Trophoblast cell (in vitro differentiated cells and primary cell): ENCODE measurements around the gene C16orf92.

ENCODE experiments used
- DNase-seq, 2 donors: peaks; one replicate each; pipeline ENCODE4 v3.0.0-alpha.2; 2016
- H2AFZ ChIP-seq: 2 replicates; pipeline ENCODE4 v1.6.1; 2013; ENCODE audit warnings: low read length, moderate library complexity, mild to moderate bottlenecking; ENCODE audit not compliant: insufficient read depth, poor library complexity
- H2AK5ac ChIP-seq: 2 replicates; pipeline ENCODE4 v1.6.1; 2013; ENCODE audit warnings: mild to moderate bottlenecking, low read length
- H2BK120ac ChIP-seq: 2 replicates; pipeline ENCODE4 v1.6.1; 2013; ENCODE audit warnings: low read length, mild to moderate bottlenecking, moderate library complexity; ENCODE audit not compliant: insufficient read depth, poor library complexity
- H2BK12ac ChIP-seq: 2 replicates; pipeline ENCODE4 v1.6.1; 2013; ENCODE audit warnings: mild to moderate bottlenecking, low read length, moderate library complexity
- H2BK5ac ChIP-seq: 2 replicates; pipeline ENCODE4 v1.6.1; 2013; ENCODE audit warnings: low read length, low read depth, moderate library complexity, mild to moderate bottlenecking; ENCODE audit not compliant: poor library complexity
- H3K14ac ChIP-seq: 2 replicates; pipeline ENCODE4 v1.6.1; 2013; ENCODE audit warnings: mild to moderate bottlenecking, low read length
- H3K18ac ChIP-seq: 2 replicates; pipeline ENCODE4 v1.6.1; 2013; ENCODE audit warnings: mild to moderate bottlenecking, low read length
- H3K23ac ChIP-seq: 2 replicates; pipeline ENCODE4 v1.6.1; 2013; ENCODE audit warnings: low read length
- H3K27ac ChIP-seq: 2 replicates; pipeline ENCODE4 v1.5.1; 2013; ENCODE audit warnings: low read depth, mild to moderate bottlenecking, inconsistent platforms, low read length, moderate library complexity
- H3K27me3 ChIP-seq: 2 replicates; pipeline ENCODE4 v1.6.1; 2013; ENCODE audit warnings: inconsistent platforms, mild to moderate bottlenecking, low read length, moderate library complexity; ENCODE audit not compliant: insufficient read depth
- H3K36me3 ChIP-seq, 2 experiments: 1 replicate in 1 of 2; 2 replicates in 1 of 2; pipeline ENCODE4 v1.6.1; 2013; ENCODE audit warnings: low read length in 2 of 2, mild to moderate bottlenecking in 2 of 2, moderate library complexity in 1 of 2; ENCODE audit not compliant: insufficient read depth in 2 of 2, control insufficient read depth in 1 of 2
- H3K4ac ChIP-seq: 2 replicates; pipeline ENCODE4 v1.6.1; 2013; ENCODE audit warnings: low read depth, mild to moderate bottlenecking, low read length, moderate library complexity
- H3K4me1 ChIP-seq, 2 experiments: 1 replicate in 1 of 2; 2 replicates in 1 of 2; pipeline ENCODE4 v1.6.1; 2013; ENCODE audit warnings: low read length in 2 of 2, mild to moderate bottlenecking in 2 of 2, moderate library complexity in 1 of 2; ENCODE audit not compliant: insufficient read depth in 2 of 2, control insufficient read depth in 1 of 2
- H3K4me2 ChIP-seq: 2 replicates; pipeline ENCODE4 v1.6.1; 2013; ENCODE audit warnings: inconsistent platforms, mild to moderate bottlenecking, low read length, moderate library complexity
- H3K4me3 ChIP-seq: 2 replicates; pipeline ENCODE4 v1.5.1; 2013; ENCODE audit warnings: mild to moderate bottlenecking, low read depth, low read length, inconsistent platforms
- H3K79me1 ChIP-seq: one replicate; pipeline ENCODE4 v1.6.1; 2013; ENCODE audit warnings: low read length
- H3K79me2 ChIP-seq: 2 replicates; pipeline ENCODE4 v1.6.1; 2013; ENCODE audit warnings: low read length, mild to moderate bottlenecking; ENCODE audit not compliant: control insufficient read depth, insufficient read depth, poor library complexity
- H3K9ac ChIP-seq: 2 replicates; pipeline ENCODE4 v1.6.1; 2013; ENCODE audit warnings: mild to moderate bottlenecking, low read length
- H3K9me3 ChIP-seq: 2 replicates; pipeline ENCODE4 v1.6.1; 2013; ENCODE audit warnings: low read depth, mild to moderate bottlenecking, control low read depth, inconsistent platforms, low read length; ENCODE audit not compliant: insufficient read depth
- H4K12ac ChIP-seq: 2 replicates; pipeline ENCODE4 v1.6.1; 2013; ENCODE audit warnings: low read depth, mild to moderate bottlenecking, low read length, moderate library complexity
- H4K8ac ChIP-seq: 2 replicates; pipeline ENCODE4 v1.6.1; 2013; ENCODE audit warnings: low read depth, mild to moderate bottlenecking, low read length, moderate library complexity
- H4K91ac ChIP-seq: one replicate; pipeline ENCODE4 v1.6.1; 2013; ENCODE audit warnings: low read depth, mild to moderate bottlenecking, low read length, moderate library complexity
- WGBS: extraction: QIAGEN DNeasy Blood & Tissue Kit; methylation state at CpG from one replicate; pipeline ENCODE4 v1.1.7; 2013; ENCODE audit warnings: missing lambda C conversion rate; ENCODE audit not compliant: insufficient read length, insufficient coverage; ENCODE audit errors: extremely low coverage; 5-methylcytosine and 5-hydroxymethylcytosine counted together

C16orf92 gene

GRCh38 chr16:30023586-30023985, 588 bp downstream of the C16orf92 start:
- DNase-seq: no peak
- Histone ChIP-seq H3K79me2 (no peaks in the 10 kb centered on the region), H3K4me1 (peaks cover 0 to 4% of the 10 kb centered on the region in 2 experiments), H4K12ac (no peak overlapping the region), H3K4ac (no peak overlapping the region), H3K9me3 (no peaks in the 10 kb centered on the region), H2AFZ (no peak overlapping the region), H2BK5ac (no peak overlapping the region), H3K23ac (no peak overlapping the region), H3K14ac (no peak overlapping the region), H3K18ac (no peak overlapping the region), H3K27me3 (no peaks in the 10 kb centered on the region), H4K91ac (no peak overlapping the region), H3K4me2 (no peak overlapping the region), H3K4me3 (no peak overlapping the region), H2AK5ac (no peak overlapping the region), H3K27ac (no peak overlapping the region), H3K36me3 (no peaks in the 10 kb centered on the region), H2BK12ac (no peak overlapping the region), H3K79me1 (no peaks in the 10 kb centered on the region), H4K8ac (no peak overlapping the region), H2BK120ac (no peak overlapping the region), H3K9ac (no peak overlapping the region)
- no CpG with 5 or more reads among the region's 11 CpGs for WGBS

- no peaks in the 10 kb centered on the region for H3K79me1 ChIP-seq
- no peak overlapping the region for H2BK12ac ChIP-seq
- H3K79me2 ChIP-seq: no peaks in the 10 kb centered on the region
- no peak overlapping the region for H3K27ac ChIP-seq
- H2BK5ac ChIP-seq: no peak overlapping the region
- no peak overlapping the region for H3K4ac ChIP-seq
- H2AFZ ChIP-seq: no peak overlapping the region
- no peak overlapping the region for H4K91ac ChIP-seq
- H3K27me3 ChIP-seq: peaks cover 6% of the 10 kb centered on the region
- H3K4me1 ChIP-seq: peaks cover 0 to 4% of the 10 kb centered on the region in 2 experiments
- H2AK5ac ChIP-seq: no peak overlapping the region
- no CpG with 5 or more reads among the region's 16 CpGs for WGBS
- H4K8ac ChIP-seq: no peak overlapping the region
- DNase-seq: no peak
- no peaks in the 10 kb centered on the region for H3K9me3 ChIP-seq
- no peak overlapping the region for H2BK120ac ChIP-seq
- H3K23ac ChIP-seq: no peak overlapping the region
- no peak overlapping the region for H3K9ac ChIP-seq
- H4K12ac ChIP-seq: no peak overlapping the region
- no peak overlapping the region for H3K4me2 ChIP-seq
- no peak overlapping the region for H3K4me3 ChIP-seq
- H3K18ac ChIP-seq: no peak overlapping the region
- H3K36me3 ChIP-seq: no peaks in the 10 kb centered on the region
- no peak overlapping the region for H3K14ac ChIP-seq
These were observed 1.5 kb downstream of the C16orf92 start for GRCh38 chr16:30024451-30024850.

- Histone ChIP-seq H3K14ac (no peak overlapping the region), H3K27ac (no peak overlapping the region), H3K4ac (no peak overlapping the region), H3K18ac (no peak overlapping the region), H3K4me3 (no peak overlapping the region), H2BK120ac (no peak overlapping the region), H4K91ac (no peak overlapping the region), H3K23ac (no peak overlapping the region), H2AFZ (no peak overlapping the region), H3K4me2 (no peak overlapping the region), H3K36me3 (no peaks in the 10 kb centered on the region), H3K4me1 (peaks cover 0 to 4% of the 10 kb centered on the region in 2 experiments), H2BK12ac (no peak overlapping the region), H3K9ac (no peak overlapping the region), H3K79me2 (no peaks in the 10 kb centered on the region), H2AK5ac (no peak overlapping the region), H3K27me3 (peaks cover 10% of the 10 kb centered on the region), H2BK5ac (no peak overlapping the region), H3K9me3 (peaks cover 2% of the 10 kb centered on the region), H4K8ac (no peak overlapping the region), H4K12ac (no peak overlapping the region), H3K79me1 (no peaks in the 10 kb centered on the region)
- no CpG with 5 or more reads among the region's 20 CpGs for WGBS
- DNase-seq: no peak
These were observed 2.2 kb downstream of the C16orf92 start for GRCh38 chr16:30025156-30025555.

- no peak overlapping the region for H2BK120ac ChIP-seq
- H3K27me3 ChIP-seq: peaks cover 14% of the 10 kb centered on the region
- H3K4me2 ChIP-seq: no peak overlapping the region
- no peak overlapping the region for H3K4ac ChIP-seq
- H3K9ac ChIP-seq: no peak overlapping the region
- H4K12ac ChIP-seq: no peak overlapping the region
- H3K9me3 ChIP-seq: peaks cover 2% of the 10 kb centered on the region
- H3K4me1 ChIP-seq: peaks cover 0 to 4% of the 10 kb centered on the region in 2 experiments
- no peak overlapping the region for H3K18ac ChIP-seq
- H4K8ac ChIP-seq: no peak overlapping the region
- no peaks in the 10 kb centered on the region for H3K79me2 ChIP-seq
- no peak overlapping the region for H3K4me3 ChIP-seq
- H3K23ac ChIP-seq: no peak overlapping the region
- no peak for DNase-seq
- no peak overlapping the region for H2AK5ac ChIP-seq
- H2BK12ac ChIP-seq: no peak overlapping the region
- no peak overlapping the region for H4K91ac ChIP-seq
- no peak overlapping the region for H3K14ac ChIP-seq
- no peaks in the 10 kb centered on the region for H3K36me3 ChIP-seq
- no peaks in the 10 kb centered on the region for H3K79me1 ChIP-seq
- no peak overlapping the region for H3K27ac ChIP-seq
- WGBS: no CpG with 5 or more reads among the region's 7 CpGs
- no peak overlapping the region for H2AFZ ChIP-seq
- no peak overlapping the region for H2BK5ac ChIP-seq
These were observed 2.6 kb downstream of the C16orf92 start for GRCh38 chr16:30025574-30025973.
